Brain microvascular endothelial cell (primary cell): Measurements from ENCODE around the gene PJVK.

Experiments used
- DNase-seq: peaks from one replicate; pipeline ENCODE4 v3.0.0-alpha.2; 2020
- H3K27ac ChIP-seq: fragments of 250-450 bp; sonication (Bioruptor Pico); 2 replicates; pipeline ENCODE4 v1.5.1; 2020; ENCODE audit warnings: mild to moderate bottlenecking, moderate library complexity
- H3K27me3 ChIP-seq: fragments of 250-450 bp; sonication (Bioruptor Pico); replicated peaks from 2 replicates; pipeline ENCODE4 v1.5.1; 2020; ENCODE audit warnings: mild to moderate bottlenecking
- H3K36me3 ChIP-seq: fragments of 250-450 bp; sonication (Bioruptor Pico); replicated peaks from 2 replicates; pipeline ENCODE4 v1.5.1; 2020; ENCODE audit warnings: mild to moderate bottlenecking
- H3K4me3 ChIP-seq: 2 replicates; pipeline ENCODE4 v1.5.1; 2011; ENCODE audit warnings: low read depth, mild to moderate bottlenecking, control low read depth, low read length, moderate library complexity
- in situ Hi-C: cut with HindIII; loops from 2 replicates; pipeline ENCODE4 v1.10.0; 2017; ENCODE audit warnings: low sequenced_read_pairs, low pct_ligation_motif_present
- TF ChIP-seq, protein P1 (sequence below): IDR thresholded peaks from 2 replicates; pipeline ENCODE4 v1.5.1; 2011; ENCODE audit warnings: low read depth, mild to moderate bottlenecking, moderate library complexity, low read length, control low read depth, inconsistent platforms; ENCODE audit errors: missing control alignments

Gene PJVK

GRCh38 chr2:178476477-178476876 lies 25.3 kb downstream of the PJVK start:
- in situ Hi-C loops: no loop called here
- no peaks in the 10 kb centered on the region for H3K36me3 ChIP-seq
- H3K27ac ChIP-seq: no peak overlapping the region
- peak overlapping the region; percentile 32 for H3K4me3 ChIP-seq
- no peak for DNase-seq
- TF ChIP-seq, protein P1, sequence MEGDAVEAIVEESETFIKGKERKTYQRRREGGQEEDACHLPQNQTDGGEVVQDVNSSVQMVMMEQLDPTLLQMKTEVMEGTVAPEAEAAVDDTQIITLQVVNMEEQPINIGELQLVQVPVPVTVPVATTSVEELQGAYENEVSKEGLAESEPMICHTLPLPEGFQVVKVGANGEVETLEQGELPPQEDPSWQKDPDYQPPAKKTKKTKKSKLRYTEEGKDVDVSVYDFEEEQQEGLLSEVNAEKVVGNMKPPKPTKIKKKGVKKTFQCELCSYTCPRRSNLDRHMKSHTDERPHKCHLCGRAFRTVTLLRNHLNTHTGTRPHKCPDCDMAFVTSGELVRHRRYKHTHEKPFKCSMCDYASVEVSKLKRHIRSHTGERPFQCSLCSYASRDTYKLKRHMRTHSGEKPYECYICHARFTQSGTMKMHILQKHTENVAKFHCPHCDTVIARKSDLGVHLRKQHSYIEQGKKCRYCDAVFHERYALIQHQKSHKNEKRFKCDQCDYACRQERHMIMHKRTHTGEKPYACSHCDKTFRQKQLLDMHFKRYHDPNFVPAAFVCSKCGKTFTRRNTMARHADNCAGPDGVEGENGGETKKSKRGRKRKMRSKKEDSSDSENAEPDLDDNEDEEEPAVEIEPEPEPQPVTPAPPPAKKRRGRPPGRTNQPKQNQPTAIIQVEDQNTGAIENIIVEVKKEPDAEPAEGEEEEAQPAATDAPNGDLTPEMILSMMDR: no peak
- no peaks in the 10 kb centered on the region for H3K27me3 ChIP-seq

- peak overlapping the region; percentile 88 for H3K27ac ChIP-seq
- peak overlapping the region; percentile 77 for H3K4me3 ChIP-seq
- TF ChIP-seq, protein P1: no peak
- no peaks in the 10 kb centered on the region for H3K27me3 ChIP-seq
- DNase-seq: no peak
- no peaks in the 10 kb centered on the region for H3K36me3 ChIP-seq
- in situ Hi-C loops: no loop called here
Measured at GRCh38 chr2:178477443-178478129, 26.4 kb downstream of the PJVK start.

DNA sequence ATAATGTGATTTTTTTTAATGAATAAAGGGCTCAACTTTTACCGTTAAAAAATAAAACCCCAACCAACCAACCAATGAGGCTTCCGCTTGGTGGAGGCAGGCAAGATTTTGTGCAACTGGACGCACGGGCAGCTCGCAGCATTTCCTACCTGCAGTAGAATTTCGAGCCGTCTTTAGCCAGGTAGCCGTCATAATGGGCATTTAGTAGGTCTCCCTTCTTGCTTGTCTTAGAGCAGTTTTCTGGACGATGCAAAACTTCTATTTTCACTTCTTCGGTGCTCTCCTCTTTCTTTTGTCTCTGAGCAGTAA lies 26.9 kb downstream of the PJVK start:
- H3K36me3 ChIP-seq: no peaks in the 10 kb centered on the region
- peak overlapping the region; percentile 77 for H3K4me3 ChIP-seq
- peak overlapping the region; percentile 88 for H3K27ac ChIP-seq
- no peaks in the 10 kb centered on the region for H3K27me3 ChIP-seq
- DNase-seq: no peak
- in situ Hi-C loops: no loop called here
- TF ChIP-seq, protein P1: no peak

GRCh38 chr2:178478439-178479274 lies 27.5 kb downstream of the PJVK start, which contains the start of gene FKBP7:
TSS of gene FKBP7 (minus strand) at chr2:178478600. CDS start at chr2:178478499, 101 bp downstream.
- H3K27me3 ChIP-seq: no peaks in the 10 kb centered on the region
- H3K36me3 ChIP-seq: no peaks in the 10 kb centered on the region
- TF ChIP-seq, protein P1: peak; percentile 84
- in situ Hi-C loops: no loop called here
- H3K27ac ChIP-seq: peak within 1 kb of the TSS; percentile 88
- peak within 1 kb of the TSS; percentile 77 for H3K4me3 ChIP-seq
- DNase-seq: peak; percentile 79

- no peaks in the 10 kb centered on the region for H3K36me3 ChIP-seq
- in situ Hi-C loops: no loop called here
- H3K4me3 ChIP-seq: peak overlapping the region; percentile 77
- H3K27me3 ChIP-seq: no peaks in the 10 kb centered on the region
- DNase-seq: no peak
- H3K27ac ChIP-seq: peak overlapping the region; percentile 88
- TF ChIP-seq, protein P1: no peak
Measured at GRCh38 chr2:178479275-178479616, 28.1 kb downstream of the PJVK start.
